ENCODE data around the gene SEMA4F.

DNA sequence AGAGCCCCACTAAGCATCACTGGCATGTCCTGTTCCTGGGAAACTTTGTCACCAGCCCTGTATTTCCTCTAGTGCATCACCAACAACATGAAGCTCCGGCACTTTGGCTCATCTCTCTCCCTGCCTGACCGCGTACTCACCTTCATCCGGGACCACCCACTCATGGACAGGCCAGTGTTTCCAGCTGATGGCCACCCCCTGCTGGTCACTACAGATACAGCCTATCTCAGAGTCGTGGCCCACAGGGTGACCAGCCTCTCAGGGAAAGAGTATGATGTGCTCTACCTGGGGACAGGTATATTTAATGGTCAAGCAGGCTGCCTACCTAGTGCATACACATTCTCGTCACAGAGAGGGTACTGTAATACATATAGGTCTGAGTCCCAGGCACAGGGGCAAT, 21.0 kb downstream of the SEMA4F start:
- TF ChIP-seq POLR2A (IDR thresholded peaks at IDR 0.05) = no peak
- TF ChIP-seq, protein P1, sequence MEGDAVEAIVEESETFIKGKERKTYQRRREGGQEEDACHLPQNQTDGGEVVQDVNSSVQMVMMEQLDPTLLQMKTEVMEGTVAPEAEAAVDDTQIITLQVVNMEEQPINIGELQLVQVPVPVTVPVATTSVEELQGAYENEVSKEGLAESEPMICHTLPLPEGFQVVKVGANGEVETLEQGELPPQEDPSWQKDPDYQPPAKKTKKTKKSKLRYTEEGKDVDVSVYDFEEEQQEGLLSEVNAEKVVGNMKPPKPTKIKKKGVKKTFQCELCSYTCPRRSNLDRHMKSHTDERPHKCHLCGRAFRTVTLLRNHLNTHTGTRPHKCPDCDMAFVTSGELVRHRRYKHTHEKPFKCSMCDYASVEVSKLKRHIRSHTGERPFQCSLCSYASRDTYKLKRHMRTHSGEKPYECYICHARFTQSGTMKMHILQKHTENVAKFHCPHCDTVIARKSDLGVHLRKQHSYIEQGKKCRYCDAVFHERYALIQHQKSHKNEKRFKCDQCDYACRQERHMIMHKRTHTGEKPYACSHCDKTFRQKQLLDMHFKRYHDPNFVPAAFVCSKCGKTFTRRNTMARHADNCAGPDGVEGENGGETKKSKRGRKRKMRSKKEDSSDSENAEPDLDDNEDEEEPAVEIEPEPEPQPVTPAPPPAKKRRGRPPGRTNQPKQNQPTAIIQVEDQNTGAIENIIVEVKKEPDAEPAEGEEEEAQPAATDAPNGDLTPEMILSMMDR (IDR thresholded peaks at IDR 0.05) = no peak
